Activated gamma-delta T cell (primary cell): ENCODE data around the gene PRSS38.
"Not testable (repeated sequence)": the region's sequence is repeated elsewhere in the genome, so short reads cannot be mapped to it uniquely, and the experiment has no call there.

Experiments used
- DNase-seq: peaks from one replicate; lab custom pipeline; 2025; lab: John Stamatoyannopoulos, UW

The PRSS38 gene

GRCh38 chr1:227844320-227845146, 29.1 kb downstream of the PRSS38 start:
- no peak for DNase-seq

- no peak for DNase-seq
Measured at GRCh38 chr1:227845147-227845458, 29.6 kb downstream of the PRSS38 start.

GRCh38 chr1:227845519-227845918, 30.0 kb downstream of the PRSS38 start:
- no peak for DNase-seq

GRCh38 chr1:227846265-227846858, 30.9 kb downstream of the PRSS38 start:
- DNase-seq, result no peak

- DNase-seq, result not testable (repeated sequence)
Measured at GRCh38 chr1:227847046-227847445, 31.6 kb downstream of the PRSS38 start.

GRCh38 chr1:227848430-227848932, 33.0 kb downstream of the PRSS38 start:
- no peak for DNase-seq

GRCh38 chr1:227849251-227849650, 33.8 kb downstream of the PRSS38 start:
- DNase-seq, result no peak

GRCh38 chr1:227854189-227854588, 38.7 kb downstream of the PRSS38 start:
- no peak for DNase-seq

GRCh38 chr1:227855687-227856086, 40.2 kb downstream of the PRSS38 start:
- DNase-seq, result no peak

- no peak for DNase-seq
Measured at GRCh38 chr1:227856147-227856858, 40.8 kb downstream of the PRSS38 start.

GRCh38 chr1:227864882-227865281, 49.4 kb downstream of the PRSS38 start:
- DNase-seq, result no peak

- DNase-seq, result no peak
Measured at GRCh38 chr1:227869279-227869842, 53.9 kb downstream of the PRSS38 start.

GRCh38 chr1:227869851-227870305, 54.4 kb downstream of the PRSS38 start:
- DNase-seq, result no peak

GRCh38 chr1:227870366-227870765, 54.9 kb downstream of the PRSS38 start:
- no peak for DNase-seq

- not testable (repeated sequence) for DNase-seq
Measured at GRCh38 chr1:227871892-227872291, 56.4 kb downstream of the PRSS38 start.

- not testable (repeated sequence) for DNase-seq
Measured at GRCh38 chr1:227877810-227878209, 62.3 kb downstream of the PRSS38 start.

GRCh38 chr1:227880342-227880924, 65.0 kb downstream of the PRSS38 start:
- no peak for DNase-seq

GRCh38 chr1:227883073-227883520, 67.6 kb downstream of the PRSS38 start:
- no peak for DNase-seq

GRCh38 chr1:227883641-227884301, 68.3 kb downstream of the PRSS38 start:
- no peak for DNase-seq

- no peak for DNase-seq
Measured at GRCh38 chr1:227884370-227885134, 69.1 kb downstream of the PRSS38 start.
